Stimulated activated naive CD4-positive, alpha-beta T cell (primary cell): ENCODE results near the gene IGSF9.

ENCODE experiments used
- DNase-seq, 6 experiments: peaks; one replicate each; lab custom pipeline; 2025; lab: John Stamatoyannopoulos, UW

The IGSF9 gene

DNA sequence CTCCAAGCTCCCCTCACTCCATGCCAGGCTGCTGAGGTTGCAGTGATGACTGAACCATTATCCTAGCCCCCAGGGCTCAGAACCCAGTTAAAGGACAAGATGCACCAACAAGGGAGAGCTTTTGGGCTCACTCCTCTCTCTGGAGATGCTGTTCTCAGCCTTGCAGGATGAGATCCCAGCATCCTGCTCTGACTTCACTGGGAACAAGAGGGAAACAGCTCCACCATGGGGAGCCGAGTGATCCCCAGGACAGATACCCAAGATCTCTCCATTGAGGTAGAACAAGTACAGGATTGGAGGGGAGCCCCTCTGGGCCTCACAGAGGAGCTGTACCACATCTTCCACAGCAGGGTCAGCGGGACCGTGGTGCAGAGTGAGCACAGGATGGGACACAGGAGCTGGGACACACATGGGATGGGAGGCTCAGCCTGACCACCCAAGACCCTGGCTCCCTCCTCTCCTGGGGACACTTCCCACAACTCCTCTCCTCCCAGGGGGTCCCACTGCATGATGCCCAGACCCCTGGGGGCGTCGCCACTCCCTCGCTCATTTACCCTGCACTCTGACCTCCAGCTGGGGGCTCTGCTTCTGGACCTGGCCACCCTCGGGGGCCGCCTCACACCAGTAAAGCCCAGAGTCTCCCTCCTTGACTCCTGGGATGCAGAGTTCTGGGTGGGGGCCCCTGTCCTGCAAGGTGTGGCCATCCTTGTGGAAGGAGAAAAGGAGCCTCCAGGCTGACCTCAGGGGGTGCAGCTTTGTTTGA, 27.2 kb upstream of the IGSF9 start:
- no peak for DNase-seq

DNA sequence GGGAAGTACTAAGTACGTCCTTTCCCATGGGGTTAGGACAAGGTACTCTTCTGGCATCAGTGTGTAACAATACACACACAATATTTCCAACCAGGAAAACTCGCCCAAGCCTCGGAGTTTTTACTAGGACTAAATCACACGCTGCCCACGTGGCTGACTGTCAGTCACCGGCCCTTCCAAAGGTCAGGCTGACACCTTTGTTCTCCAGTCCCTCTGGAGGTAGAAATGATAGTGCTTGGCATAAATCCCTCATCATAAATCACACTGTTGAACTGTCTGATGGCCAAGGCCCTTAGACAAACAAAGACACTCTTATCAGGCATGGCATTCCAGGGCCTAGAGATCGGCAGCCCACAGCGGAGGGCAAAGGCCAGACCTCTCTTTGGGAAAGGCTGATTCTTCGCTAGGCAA, 25.5 kb upstream of the IGSF9 start:
- DNase-seq = no peak

GRCh38 chr1:159968901-159969300, 23.5 kb upstream of the IGSF9 start:
- no peak for DNase-seq

DNA sequence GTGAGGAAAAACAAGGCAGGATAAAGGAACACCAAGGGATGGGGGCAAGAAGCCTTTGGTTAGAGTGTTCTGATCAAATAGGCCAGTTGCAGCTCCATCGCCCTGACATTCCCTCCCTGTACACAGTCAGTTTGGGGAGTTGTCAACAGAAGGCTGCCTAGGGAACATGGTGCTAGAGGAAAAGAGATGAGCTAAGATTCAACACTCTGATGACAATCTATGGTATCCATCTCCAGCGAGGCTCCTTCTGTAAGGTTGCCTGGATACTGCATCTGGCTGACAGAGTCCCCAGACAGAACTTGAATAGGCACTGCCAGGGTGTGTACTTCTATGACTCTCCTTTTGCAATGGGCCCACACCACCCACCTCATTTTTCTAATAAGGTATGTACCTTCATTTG, 19.9 kb upstream of the IGSF9 start:
- DNase-seq = no peak

GRCh38 chr1:159964144-159964543, 18.7 kb upstream of the IGSF9 start:
- DNase-seq = no peak

- DNase-seq = no peak
Observed at GRCh38 chr1:159962176-159962575, 16.8 kb upstream of the IGSF9 start.

DNA sequence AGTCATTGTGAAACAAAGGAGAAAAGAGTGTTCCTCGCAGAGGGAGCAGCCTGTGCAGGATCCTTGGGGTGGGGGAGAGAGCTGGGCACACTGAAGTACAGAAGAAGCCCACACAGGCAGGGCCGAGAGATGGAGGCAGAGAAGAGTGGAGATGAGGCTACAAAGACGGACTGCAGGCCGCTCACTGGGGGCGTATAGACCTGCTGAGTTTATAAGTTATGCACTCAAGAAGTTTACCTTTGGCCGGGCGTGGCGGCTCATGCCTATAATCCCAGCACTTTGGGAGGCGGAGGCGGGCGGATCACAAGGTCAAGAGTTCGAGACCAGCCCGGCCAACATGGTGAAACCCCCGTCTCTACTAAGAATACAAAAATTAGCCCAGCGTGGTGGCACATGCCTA, 16.2 kb upstream of the IGSF9 start:
- no peak for DNase-seq

DNA sequence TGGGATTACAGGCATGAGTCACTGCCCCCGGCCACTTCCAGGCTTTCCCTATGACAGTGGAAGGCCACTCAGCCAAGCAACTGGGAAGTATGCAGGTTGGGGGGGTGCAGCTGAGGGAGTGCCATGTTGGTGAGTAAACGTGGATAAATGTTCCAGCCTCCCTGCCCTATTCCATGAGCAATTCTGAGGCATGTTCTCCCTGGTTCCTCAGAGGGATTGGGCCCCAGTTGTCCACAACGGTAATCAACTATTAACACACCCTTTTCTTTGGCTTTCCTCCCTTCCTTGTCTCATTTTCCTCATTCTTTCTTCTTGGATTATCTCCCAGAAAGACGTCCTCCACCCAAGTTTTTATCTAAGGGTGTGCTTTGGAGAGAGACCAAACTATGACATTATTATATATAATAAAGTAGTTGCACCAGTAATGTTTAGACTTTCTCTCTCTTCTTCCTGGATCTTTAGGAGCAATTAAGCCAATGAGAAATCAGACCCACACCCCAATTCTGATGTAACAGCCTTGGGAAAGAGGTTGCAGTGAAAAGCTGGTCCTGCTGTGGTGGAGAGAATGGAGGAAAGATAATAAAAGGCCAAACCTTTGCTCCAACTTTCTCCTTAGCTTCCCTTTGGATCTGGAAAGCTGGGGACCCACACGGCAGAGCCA, 15.4 kb upstream of the IGSF9 start:
- no peak for DNase-seq

DNA sequence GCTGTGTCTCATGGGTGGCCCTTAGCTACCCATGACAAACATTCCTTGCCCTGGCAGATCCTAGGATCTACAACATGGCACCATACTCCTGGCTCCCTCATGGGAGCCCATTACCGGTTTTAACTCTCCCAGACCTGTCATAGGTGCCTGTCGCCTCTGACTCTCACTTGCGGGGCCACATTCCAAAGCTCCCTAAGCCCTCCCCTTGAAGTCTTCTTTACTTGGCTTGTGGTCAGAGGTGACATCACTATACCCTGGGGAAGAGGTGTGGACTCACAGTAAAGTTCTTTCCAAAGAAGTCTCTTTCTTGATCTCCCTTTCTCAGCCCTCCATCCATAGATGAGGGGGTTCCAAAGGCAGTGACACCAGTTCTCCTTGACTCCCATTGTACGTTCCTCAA, 14.0 kb upstream of the IGSF9 start:
- no peak for DNase-seq

DNA sequence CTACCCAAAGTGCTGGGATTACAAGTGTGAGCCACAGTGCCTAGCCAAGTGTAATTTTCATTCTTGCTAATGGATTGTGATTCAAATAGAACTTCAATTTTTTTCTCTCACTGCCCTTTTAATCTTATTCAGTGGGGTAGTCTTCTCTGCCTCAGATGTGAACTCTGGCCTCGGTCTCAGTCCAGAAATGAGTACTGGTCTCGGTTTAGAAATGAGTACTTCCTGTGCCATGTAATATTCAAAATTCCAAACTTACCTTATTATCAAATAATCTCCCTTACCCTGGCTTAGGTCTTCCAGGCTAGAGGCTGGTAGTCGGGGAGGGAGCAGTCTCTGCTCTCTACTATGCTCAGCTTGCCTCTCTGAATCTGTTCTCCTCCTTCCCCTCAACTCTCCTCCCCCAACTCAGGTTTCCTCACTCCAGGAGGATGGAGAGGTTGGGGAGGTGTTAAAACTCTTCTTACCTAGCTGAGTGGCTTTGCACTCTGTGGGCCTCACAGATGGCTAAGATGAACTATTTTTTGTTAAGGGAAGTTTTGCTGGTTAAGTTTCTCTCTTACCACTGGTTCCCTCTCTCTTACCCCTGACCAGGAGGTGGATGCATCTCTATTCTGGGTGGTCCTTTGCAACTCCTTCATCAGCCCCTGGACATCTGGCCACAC, 13.4 kb upstream of the IGSF9 start:
- DNase-seq = no peak

GRCh38 chr1:159957824-159958268, 12.4 kb upstream of the IGSF9 start:
- no peak for DNase-seq

DNA sequence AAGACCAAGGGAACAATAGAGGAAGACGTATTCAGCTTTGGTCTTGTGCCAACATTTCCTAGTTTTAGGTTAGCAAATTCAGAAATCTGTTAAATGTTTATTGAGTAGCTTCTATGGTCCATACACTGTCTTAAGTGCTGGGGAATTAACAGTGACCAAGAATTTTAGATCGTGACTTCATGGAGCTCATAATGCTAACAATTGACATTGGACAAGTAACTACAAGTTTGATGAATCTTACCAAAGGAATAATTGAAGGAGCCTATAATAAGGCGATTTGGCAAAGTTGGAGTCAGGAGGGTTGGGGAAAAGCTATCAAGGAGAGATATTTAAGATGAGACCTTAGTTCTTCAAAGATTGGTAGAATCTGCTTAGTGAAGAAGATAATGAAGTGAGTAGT, 10.0 kb upstream of the IGSF9 start:
- DNase-seq = no peak

DNA sequence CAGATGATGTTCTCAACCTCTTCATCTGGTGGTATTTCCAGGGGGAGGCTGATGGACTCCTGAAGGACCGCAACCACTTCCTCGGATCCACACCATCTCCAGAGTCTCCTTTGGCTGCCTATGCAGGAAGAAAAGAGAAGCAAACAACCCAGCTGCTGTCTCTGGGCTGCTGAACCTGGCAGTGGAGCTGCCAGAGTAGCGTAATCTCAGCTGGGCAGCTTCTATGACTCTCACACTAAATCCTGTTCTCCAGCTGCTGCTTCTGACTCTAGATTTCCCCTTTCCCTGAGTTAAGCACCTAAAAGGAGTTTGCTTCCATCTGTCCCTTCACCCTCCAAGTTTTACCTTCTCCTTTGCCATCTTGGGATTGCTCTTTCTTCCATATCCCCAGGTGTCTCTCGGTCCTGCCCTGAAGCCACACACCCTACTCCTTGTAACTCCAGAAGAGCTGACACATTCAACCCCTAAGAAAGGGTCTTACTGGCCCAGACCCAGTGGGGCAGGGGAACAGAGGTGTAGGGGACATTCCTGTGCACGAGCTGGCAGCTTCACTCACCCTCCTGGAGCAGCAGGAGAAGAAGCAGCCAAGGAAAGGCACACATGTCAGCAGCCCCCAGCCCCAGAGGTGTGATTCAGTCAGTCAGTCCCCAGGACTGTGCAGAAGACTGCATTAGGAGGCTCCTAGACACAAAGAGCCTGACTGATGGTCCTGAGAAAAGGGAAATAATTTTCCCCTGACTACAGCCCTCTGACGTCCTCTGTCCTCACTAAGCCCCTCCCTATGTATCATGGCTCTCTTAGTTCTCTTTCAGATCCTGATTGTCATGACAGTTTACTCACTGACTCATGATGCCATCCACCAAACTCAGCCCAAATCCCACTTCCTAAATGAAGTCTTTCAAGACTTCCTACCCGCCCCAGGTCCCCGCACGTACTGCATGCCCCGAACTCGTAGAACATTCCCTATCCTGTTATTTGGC, 8.4 kb upstream of the IGSF9 start, which contains the start of gene SLAMF9:
Gene SLAMF9, minus strand, starts transcription at position 702 of the 980 bp plus-strand sequence. Its CDS starts 100 bp downstream, at position 602.
- DNase-seq = no peak

GRCh38 chr1:159952932-159953331, 7.5 kb upstream of the IGSF9 start:
- DNase-seq = no peak

DNA sequence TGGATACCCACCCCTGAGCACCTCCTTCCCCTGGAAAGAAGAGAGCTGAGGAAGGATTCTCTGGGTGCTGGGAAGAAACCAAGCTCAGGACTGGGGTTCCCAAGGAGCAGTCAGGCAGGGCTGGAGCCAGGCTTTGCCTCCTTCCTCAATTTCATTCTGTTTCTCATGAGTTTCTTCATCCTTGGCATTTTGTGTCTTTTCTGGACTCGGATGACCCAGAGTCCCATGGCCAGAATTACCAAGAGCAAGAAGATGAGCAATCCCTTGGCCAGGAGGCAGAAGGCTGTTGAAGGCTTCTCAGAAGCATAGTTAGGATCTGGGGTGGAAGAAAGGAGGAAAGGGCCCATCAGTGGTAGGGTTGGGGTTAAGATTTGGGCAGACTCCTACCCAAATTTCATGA, 6.1 kb upstream of the IGSF9 start:
- no peak for DNase-seq

DNA sequence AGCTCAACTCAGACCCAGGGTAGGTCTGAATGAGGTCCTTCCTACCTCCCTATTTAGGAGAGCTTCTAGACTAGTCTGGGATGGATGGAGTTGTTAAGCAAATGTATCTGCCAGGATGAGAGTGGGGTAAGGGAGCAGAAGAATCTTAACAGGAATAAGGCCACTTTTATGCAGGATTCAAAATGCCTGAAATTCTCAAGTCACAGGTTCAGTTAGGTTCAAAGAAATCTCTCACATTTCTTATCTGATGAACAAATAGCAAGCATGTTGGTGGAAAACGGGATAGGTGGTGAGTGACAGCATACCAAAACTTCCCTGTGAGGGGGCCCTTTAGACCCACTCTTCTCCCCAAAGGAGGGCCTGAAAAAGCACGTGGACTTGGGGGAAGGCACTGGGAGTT, 5.6 kb upstream of the IGSF9 start:
- DNase-seq = no peak

DNA sequence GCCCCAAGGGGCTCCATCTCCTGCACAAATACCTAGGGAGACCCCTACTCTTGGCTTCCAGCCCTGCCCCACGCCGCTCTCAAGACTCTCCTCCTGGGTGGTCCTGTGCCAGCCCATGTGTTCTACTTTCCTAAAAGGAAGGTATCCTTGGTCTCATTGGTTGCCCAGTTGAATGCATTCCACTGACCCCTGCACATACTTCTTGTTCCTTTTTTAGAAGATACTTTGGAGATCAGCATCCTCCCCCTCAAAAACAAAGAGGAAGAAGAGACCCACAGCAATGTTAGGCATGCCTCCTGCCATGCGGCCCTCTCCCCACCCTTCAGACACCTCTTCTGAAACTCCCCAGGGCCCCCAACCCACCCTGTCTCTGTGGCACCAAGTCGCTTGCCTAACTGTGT, 4.6 kb upstream of the IGSF9 start:
- no peak for DNase-seq

DNA sequence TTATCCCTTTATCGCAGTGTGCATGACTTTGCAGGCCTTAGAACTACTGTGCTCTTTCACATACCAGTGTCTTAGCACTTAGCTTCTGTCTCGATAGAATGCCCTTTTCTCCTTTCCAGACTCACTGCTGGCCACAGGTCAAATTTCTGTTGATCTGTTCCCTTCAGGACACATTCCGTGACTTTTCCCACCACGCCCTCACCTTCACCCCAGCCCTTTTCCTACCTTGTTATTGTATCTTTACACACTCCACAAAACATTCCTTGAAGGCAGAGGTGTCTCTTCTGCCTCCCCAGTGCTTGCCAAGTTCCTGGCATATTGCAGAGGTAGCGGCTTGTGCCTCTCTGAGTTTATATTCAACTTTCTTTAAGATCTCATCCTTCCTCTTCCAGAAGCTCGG, 3.7 kb upstream of the IGSF9 start:
- no peak for DNase-seq

DNA sequence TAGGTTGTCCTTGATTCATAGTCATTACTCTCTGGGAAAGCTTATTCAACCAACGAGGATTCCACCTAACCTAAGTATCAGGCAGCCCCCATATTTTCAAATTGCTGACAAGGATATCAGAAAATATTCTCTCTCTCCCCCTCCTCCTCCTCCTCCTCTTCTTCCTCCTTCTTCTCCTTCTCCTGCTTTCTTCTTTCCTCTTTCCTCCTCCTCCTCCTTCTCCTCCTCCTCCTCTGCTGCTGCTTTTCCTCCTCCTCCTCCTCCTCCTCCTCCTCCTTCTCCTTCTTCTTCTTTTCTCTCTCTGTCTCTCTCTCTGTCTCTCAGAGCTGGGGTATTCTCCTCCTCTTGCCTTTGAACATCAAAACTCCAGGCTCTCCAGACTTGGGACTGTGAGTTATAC, 2.5 kb upstream of the IGSF9 start:
- DNase-seq = no peak

- DNase-seq = no peak
Observed at GRCh38 chr1:159946242-159947187, 1.1 kb upstream of the IGSF9 start.
